Measurements from ENCODE around the gene WASF3.

DNA sequence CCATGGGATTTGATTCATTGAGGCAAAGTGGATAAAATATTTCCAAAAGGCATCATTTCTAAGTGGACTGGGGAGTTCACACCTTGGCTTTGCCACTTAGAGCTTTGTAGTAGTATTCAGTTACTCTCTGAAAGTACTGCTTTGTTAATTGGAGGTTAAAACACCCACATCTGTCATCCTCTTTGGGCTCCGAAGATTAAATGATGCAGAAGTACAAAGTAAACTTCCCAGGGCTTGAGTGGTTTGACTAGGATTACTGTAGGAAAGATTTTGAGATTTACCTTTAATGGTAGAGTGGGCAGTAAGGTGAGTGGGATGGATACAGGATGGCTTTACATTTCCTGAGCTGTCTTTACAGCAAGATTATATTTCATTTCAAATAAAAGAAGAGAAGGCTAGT, 42.4 kb downstream of the WASF3 start:
- TF ChIP-seq POLR2A (IDR thresholded peaks at IDR 0.05) (no peak), POLR2AphosphoS5 (IDR thresholded peaks at IDR 0.05) (no peak), EP300 (IDR thresholded peaks at IDR 0.05) (no peak)
- TF ChIP-seq, protein P1, sequence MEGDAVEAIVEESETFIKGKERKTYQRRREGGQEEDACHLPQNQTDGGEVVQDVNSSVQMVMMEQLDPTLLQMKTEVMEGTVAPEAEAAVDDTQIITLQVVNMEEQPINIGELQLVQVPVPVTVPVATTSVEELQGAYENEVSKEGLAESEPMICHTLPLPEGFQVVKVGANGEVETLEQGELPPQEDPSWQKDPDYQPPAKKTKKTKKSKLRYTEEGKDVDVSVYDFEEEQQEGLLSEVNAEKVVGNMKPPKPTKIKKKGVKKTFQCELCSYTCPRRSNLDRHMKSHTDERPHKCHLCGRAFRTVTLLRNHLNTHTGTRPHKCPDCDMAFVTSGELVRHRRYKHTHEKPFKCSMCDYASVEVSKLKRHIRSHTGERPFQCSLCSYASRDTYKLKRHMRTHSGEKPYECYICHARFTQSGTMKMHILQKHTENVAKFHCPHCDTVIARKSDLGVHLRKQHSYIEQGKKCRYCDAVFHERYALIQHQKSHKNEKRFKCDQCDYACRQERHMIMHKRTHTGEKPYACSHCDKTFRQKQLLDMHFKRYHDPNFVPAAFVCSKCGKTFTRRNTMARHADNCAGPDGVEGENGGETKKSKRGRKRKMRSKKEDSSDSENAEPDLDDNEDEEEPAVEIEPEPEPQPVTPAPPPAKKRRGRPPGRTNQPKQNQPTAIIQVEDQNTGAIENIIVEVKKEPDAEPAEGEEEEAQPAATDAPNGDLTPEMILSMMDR (IDR thresholded peaks at IDR 0.05) = no peak
